LNCAP (cell line): Measurements from ENCODE around the gene TRIM2.

Experiments
- TF ChIP-seq, protein P1 (sequence below): fragments of 450-650 bp; IDR thresholded peaks from 2 replicates; pipeline ENCODE4 v1.5.1; 2017; ENCODE audit warnings: mild to moderate bottlenecking

TRIM2 gene

GRCh38 chr4:153179100-153179499 lies 25.1 kb upstream of the TRIM2 start:
- TF ChIP-seq, protein P1, sequence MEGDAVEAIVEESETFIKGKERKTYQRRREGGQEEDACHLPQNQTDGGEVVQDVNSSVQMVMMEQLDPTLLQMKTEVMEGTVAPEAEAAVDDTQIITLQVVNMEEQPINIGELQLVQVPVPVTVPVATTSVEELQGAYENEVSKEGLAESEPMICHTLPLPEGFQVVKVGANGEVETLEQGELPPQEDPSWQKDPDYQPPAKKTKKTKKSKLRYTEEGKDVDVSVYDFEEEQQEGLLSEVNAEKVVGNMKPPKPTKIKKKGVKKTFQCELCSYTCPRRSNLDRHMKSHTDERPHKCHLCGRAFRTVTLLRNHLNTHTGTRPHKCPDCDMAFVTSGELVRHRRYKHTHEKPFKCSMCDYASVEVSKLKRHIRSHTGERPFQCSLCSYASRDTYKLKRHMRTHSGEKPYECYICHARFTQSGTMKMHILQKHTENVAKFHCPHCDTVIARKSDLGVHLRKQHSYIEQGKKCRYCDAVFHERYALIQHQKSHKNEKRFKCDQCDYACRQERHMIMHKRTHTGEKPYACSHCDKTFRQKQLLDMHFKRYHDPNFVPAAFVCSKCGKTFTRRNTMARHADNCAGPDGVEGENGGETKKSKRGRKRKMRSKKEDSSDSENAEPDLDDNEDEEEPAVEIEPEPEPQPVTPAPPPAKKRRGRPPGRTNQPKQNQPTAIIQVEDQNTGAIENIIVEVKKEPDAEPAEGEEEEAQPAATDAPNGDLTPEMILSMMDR, result no peak

- TF ChIP-seq, protein P1, result no peak
Measured at GRCh38 chr4:153181293-153181692, 22.9 kb upstream of the TRIM2 start.

DNA sequence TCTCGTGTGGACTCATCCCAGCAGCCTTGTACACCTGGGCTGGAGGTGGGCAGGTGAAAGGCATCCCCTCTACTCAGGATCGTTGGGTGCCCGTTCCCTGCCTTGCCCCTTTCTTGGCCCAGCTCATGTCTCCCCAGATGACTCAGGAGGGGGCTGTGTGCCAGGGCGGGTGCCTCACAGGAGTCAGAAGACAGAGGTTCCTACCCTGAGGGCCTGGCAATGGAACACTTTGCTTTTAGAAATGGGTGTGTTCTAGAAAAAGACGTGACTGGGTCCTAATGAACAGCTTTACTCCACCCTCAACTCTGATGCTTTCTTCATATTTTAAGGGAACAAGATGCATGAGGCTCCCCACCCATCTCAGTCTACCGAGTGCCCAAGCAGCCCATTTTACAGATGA lies 22.5 kb upstream of the TRIM2 start:
- TF ChIP-seq, protein P1, result no peak

GRCh38 chr4:153183146-153183545 lies 21.1 kb upstream of the TRIM2 start:
- TF ChIP-seq, protein P1, result no peak

DNA sequence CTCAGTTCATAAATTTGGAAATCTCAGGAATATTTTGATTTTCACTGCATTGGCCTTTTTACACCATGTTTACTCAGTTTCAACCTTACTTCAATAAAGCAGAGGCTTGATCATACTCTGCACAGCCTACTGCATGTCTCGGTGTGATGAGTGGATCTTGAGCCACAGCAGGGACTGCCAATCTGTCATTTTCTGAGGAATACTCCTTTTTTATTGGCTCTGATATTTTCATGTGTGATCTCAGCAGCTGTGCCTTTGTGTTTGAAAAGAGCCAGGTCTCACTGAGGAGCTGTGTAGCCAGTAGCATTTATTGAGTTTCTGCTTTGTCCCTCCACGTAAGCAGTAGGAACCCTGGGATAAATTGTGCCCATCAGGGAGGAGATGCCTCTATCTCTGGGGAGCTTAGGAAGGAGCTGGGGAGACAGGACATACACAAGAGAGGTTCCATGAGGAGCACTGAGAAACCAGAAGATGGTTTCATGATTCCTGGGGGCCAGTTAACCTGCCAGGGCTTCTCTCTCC lies 18.9 kb upstream of the TRIM2 start:
- TF ChIP-seq, protein P1, result no peak

GRCh38 chr4:153186046-153186728 lies 18.1 kb upstream of the TRIM2 start:
- TF ChIP-seq, protein P1, result no peak

DNA sequence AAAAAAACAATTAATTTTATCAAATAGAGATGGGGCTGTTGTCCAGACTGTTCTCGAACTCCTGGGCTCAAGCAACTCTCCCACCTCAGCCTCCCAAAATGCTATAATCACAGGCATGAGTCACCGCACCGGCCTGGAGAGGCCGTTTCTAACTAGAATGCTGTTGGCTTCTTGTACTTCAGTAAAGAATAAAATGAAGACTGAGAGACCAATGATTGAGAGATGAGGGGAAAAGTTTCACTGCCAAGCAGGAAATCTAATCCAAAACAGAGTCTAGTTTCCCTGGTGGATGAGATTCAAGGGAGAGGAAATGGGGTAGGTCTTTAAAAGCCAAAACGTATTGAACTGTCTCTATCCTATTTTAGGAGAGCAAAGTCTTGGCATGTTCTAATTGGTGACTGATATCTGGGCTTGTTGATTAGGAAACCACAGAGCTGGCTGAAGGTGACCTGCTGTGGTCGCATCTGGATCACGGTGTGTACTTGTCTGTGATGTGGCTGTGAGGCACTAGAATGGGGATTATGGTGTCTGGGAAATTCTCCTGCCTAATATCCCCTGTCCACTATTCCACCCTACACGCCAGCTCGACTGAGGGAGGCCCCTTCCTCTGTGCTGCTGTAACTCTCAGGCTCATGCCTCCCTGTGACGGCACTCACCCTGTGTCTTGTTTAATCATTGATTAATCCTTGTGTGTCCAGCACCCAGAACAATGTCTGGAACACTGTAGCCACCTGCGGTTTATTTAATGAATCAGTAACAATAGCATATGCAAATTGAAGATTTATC lies 15.0 kb upstream of the TRIM2 start:
- TF ChIP-seq, protein P1, result no peak
